HepG2 (cell line): ENCODE measurements around the gene FKBP1B. TPM values are rescaled to one million over a fixed set of nuclear protein-coding genes. Genes with fewer than 3 reads are reported as not detected.

Source experiments
- CREM ChIP-seq, 2 experiments: sonication (generic) in 1 of 2; formaldehyde crosslinking in 1 of 2; IDR thresholded peaks; 2 replicates each; pipeline versions ENCODE4 v1.4.0 to v1.6.1; 2016 to 2020; ENCODE audit warnings: antibody characterized with exemption in 1 of 2, mild to moderate bottlenecking in 1 of 2, missing genetic modification reagents in 1 of 2
- NFAT5 ChIP-seq: sonication (generic); formaldehyde crosslinking; IDR thresholded peaks from 2 replicates; pipeline ENCODE4 v1.4.0; 2020; ENCODE audit warnings: missing genetic modification reagents
- PAXIP1 ChIP-seq: sonication (generic); formaldehyde crosslinking; conservative IDR thresholded peaks from 2 replicates; pipeline ENCODE4 v1.4.0; 2020; ENCODE audit warnings: mild to moderate bottlenecking, missing genetic modification reagents, moderate library complexity
- SOX5 ChIP-seq: IDR thresholded peaks from 2 replicates; pipeline ENCODE4 v1.6.1; 2016; ENCODE audit warnings: borderline replicate concordance
- ZNF10 ChIP-seq: sonication (generic); formaldehyde crosslinking; IDR thresholded peaks from 2 replicates; pipeline ENCODE4 v1.4.0; 2020; ENCODE audit warnings: mild to moderate bottlenecking, low read depth, missing genetic modification reagents, borderline replicate concordance
- ZNF260 ChIP-seq: sonication (generic); formaldehyde crosslinking; IDR thresholded peaks from 2 replicates; pipeline ENCODE4 v1.4.0; 2020; ENCODE audit warnings: missing genetic modification reagents, low read depth, mild to moderate bottlenecking, borderline replicate concordance
- ZNF430 ChIP-seq: sonication (generic); formaldehyde crosslinking; IDR thresholded peaks from 2 replicates; pipeline ENCODE4 v1.9.0; 2021; ENCODE audit warnings: mild to moderate bottlenecking, missing genetic modification reagents
- ZNF451 ChIP-seq: sonication (generic); formaldehyde crosslinking; IDR thresholded peaks from 2 replicates; pipeline ENCODE4 v1.5.0; 2020; ENCODE audit warnings: mild to moderate bottlenecking, missing genetic modification reagents
- ZNF605 ChIP-seq: sonication (generic); formaldehyde crosslinking; IDR thresholded peaks from 2 replicates; pipeline ENCODE4 v1.8.0; 2022; ENCODE audit warnings: mild to moderate bottlenecking, missing genetic modification reagents
- polyA plus RNA-seq, 8 experiments: library from polyadenylated mRNA; depleted of rRNA in 3 of 8; stranded (reverse) in 7 of 8; unstranded in 1 of 8; fragments of >200 nt; fragmentation: Illumina TruSeq in 4 of 8; extraction: Trizol in 4 of 8; gene quantifications; 2 replicates each; pipeline versions ENCODE4 v1.2.1 to v1.2.3, GENCODE V29; 2011 to 2016; ENCODE audit warnings: low read depth in 4 of 8, missing spikeins in 1 of 8, mixed read lengths in 1 of 8; ENCODE audit not compliant: insufficient read depth in 1 of 8
- total RNA-seq, 5 experiments: library from RNA; depleted of rRNA; stranded (reverse); fragments of >200 nt; fragmentation: Illumina TruSeq; extraction: Trizol; gene quantifications; 2 replicates each; pipeline ENCODE4 v1.2.3, GENCODE V29; 2016; ENCODE audit warnings: low read depth in 1 of 5
- TF ChIP-seq, protein P1 (sequence below): sonication (generic); formaldehyde crosslinking; IDR thresholded peaks from 2 replicates; pipeline ENCODE4 v1.4.0; 2020; ENCODE audit warnings: missing genetic modification reagents, borderline replicate concordance

FKBP1B gene
- total and polyA plus RNA-seq, 2 of the 13 experiments (the other 11 are each of a cell fraction or from before 2014, with no cell fraction given) = 35.2 to 96.3 TPM

- TF ChIP-seq, protein P1, sequence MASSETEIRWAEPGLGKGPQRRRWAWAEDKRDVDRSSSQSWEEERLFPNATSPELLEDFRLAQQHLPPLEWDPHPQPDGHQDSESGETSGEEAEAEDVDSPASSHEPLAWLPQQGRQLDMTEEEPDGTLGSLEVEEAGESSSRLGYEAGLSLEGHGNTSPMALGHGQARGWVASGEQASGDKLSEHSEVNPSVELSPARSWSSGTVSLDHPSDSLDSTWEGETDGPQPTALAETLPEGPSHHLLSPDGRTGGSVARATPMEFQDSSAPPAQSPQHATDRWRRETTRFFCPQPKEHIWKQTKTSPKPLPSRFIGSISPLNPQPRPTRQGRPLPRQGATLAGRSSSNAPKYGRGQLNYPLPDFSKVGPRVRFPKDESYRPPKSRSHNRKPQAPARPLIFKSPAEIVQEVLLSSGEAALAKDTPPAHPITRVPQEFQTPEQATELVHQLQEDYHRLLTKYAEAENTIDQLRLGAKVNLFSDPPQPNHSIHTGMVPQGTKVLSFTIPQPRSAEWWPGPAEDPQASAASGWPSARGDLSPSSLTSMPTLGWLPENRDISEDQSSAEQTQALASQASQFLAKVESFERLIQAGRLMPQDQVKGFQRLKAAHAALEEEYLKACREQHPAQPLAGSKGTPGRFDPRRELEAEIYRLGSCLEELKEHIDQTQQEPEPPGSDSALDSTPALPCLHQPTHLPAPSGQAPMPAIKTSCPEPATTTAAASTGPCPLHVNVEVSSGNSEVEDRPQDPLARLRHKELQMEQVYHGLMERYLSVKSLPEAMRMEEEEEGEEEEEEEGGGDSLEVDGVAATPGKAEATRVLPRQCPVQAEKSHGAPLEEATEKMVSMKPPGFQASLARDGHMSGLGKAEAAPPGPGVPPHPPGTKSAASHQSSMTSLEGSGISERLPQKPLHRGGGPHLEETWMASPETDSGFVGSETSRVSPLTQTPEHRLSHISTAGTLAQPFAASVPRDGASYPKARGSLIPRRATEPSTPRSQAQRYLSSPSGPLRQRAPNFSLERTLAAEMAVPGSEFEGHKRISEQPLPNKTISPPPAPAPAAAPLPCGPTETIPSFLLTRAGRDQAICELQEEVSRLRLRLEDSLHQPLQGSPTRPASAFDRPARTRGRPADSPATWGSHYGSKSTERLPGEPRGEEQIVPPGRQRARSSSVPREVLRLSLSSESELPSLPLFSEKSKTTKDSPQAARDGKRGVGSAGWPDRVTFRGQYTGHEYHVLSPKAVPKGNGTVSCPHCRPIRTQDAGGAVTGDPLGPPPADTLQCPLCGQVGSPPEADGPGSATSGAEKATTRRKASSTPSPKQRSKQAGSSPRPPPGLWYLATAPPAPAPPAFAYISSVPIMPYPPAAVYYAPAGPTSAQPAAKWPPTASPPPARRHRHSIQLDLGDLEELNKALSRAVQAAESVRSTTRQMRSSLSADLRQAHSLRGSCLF (CRISPR knock-in tag) = no peak
- TF ChIP-seq CREM (IDR thresholded peaks at IDR 0.05) (no peak), CREM (CRISPR knock-in tag; IDR thresholded peaks at IDR 0.05) (no peak), ZNF430 (CRISPR knock-in tag) (peak; percentile 99), PAXIP1 (CRISPR knock-in tag) (peak; percentile 43; the same call in 1 of the 2 replicates), ZNF260 (CRISPR knock-in tag) (0 out of 2 replicates have a peak, but pooled peaks have one; percentile 15), ZNF451 (CRISPR knock-in tag) (peak; percentile 71), NFAT5 (CRISPR knock-in tag) (peak; percentile 45; the same call in 1 of the 2 replicates), SOX5 (CRISPR knock-in tag) (peak; percentile 55), ZNF605 (peak; percentile 73; the same call in 1 of the 2 replicates), ZNF10 (CRISPR knock-in tag) (no peak)
Observed at GRCh38 chr2:24084386-24085199, 35.1 kb downstream of the FKBP1B start, which contains the start of gene TP53I3 (continued).
